Measurements from ENCODE around the gene EFNB1.

- TF ChIP-seq, protein P1, sequence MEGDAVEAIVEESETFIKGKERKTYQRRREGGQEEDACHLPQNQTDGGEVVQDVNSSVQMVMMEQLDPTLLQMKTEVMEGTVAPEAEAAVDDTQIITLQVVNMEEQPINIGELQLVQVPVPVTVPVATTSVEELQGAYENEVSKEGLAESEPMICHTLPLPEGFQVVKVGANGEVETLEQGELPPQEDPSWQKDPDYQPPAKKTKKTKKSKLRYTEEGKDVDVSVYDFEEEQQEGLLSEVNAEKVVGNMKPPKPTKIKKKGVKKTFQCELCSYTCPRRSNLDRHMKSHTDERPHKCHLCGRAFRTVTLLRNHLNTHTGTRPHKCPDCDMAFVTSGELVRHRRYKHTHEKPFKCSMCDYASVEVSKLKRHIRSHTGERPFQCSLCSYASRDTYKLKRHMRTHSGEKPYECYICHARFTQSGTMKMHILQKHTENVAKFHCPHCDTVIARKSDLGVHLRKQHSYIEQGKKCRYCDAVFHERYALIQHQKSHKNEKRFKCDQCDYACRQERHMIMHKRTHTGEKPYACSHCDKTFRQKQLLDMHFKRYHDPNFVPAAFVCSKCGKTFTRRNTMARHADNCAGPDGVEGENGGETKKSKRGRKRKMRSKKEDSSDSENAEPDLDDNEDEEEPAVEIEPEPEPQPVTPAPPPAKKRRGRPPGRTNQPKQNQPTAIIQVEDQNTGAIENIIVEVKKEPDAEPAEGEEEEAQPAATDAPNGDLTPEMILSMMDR (conservative IDR thresholded peaks at IDR 0.05; ENCODE audit: low read depth, low read length) = no peak
- no peak for TF ChIP-seq EZH2 (IDR thresholded peaks at IDR 0.05; ENCODE audit: borderline replicate concordance, low read depth, low read length, poor library complexity, severe bottlenecking)
Measured at GRCh38 chrX:68868316-68868715, 39.5 kb downstream of the EFNB1 start.

Measured in A673 (cell line).